IPS-20b (cell line): Measurements from ENCODE around the gene EEF2.

Source experiments
- H3K27ac ChIP-seq: one replicate; pipeline ENCODE4 v1.5.1; 2013; ENCODE audit warnings: low read length
- H3K27me3 ChIP-seq: 2 replicates; pipeline ENCODE4 v1.6.1; 2013; ENCODE audit warnings: mild to moderate bottlenecking, low read length, inconsistent platforms; ENCODE audit not compliant: insufficient read depth
- H3K36me3 ChIP-seq: 2 replicates; pipeline ENCODE4 v1.6.1; 2013; ENCODE audit warnings: low read depth, mild to moderate bottlenecking, inconsistent platforms, low read length, moderate library complexity; ENCODE audit not compliant: insufficient read depth
- H3K4me1 ChIP-seq: 2 replicates; pipeline ENCODE4 v1.6.1; 2013; ENCODE audit warnings: mild to moderate bottlenecking, control low read depth, inconsistent platforms, low read length, moderate library complexity; ENCODE audit not compliant: insufficient read depth
- H3K4me3 ChIP-seq: 2 replicates; pipeline ENCODE4 v1.5.1; 2013; ENCODE audit warnings: mild to moderate bottlenecking, low read length, inconsistent platforms
- H3K9ac ChIP-seq: 2 replicates; pipeline ENCODE4 v1.6.1; 2013; ENCODE audit warnings: low read depth, mild to moderate bottlenecking, inconsistent platforms, low read length, moderate library complexity
- H3K9me3 ChIP-seq: 2 replicates; pipeline ENCODE4 v1.6.1; 2013; ENCODE audit warnings: mild to moderate bottlenecking, low read depth, low read length, inconsistent platforms; ENCODE audit not compliant: insufficient read depth

EEF2 gene

GRCh38 chr19:3984908-3985642 is at the start of gene EEF2:
Gene EEF2 (minus strand): TSS chr19:3985463. CDS start chr19:3985380, 83 bp downstream.
- peaks cover 49% of the 10 kb centered on the region for H3K36me3 ChIP-seq
- H3K27me3 ChIP-seq: peaks cover 4% of the 10 kb centered on the region; the same call in 1 of the 2 replicates
- H3K4me1 ChIP-seq: peaks cover 20% of the 10 kb centered on the region

GRCh38 chr19:4034048-4035017 is 49.1 kb upstream of the EEF2 start:
- no peaks in the 10 kb centered on the region for H3K27me3 ChIP-seq
- peaks cover 36% of the 10 kb centered on the region for H3K36me3 ChIP-seq
- H3K27ac ChIP-seq: no peak overlapping the region
- no peaks in the 10 kb centered on the region for H3K4me1 ChIP-seq
- no peak overlapping the region for H3K4me3 ChIP-seq
- H3K9ac ChIP-seq: no peak overlapping the region
- H3K9me3 ChIP-seq: peaks cover 6% of the 10 kb centered on the region

More at GRCh38 chr19:3984908-3985642, at the start of gene EEF2:
- Histone ChIP-seq H3K9me3 (no peaks in the 10 kb centered on the region), H3K27ac (peak within 1 kb of the TSS; percentile 82), H3K9ac (peak within 1 kb of the TSS; percentile 96), H3K4me3 (peak within 1 kb of the TSS; percentile 87)

GRCh38 chr19:4033028-4033956 is 48.0 kb upstream of the EEF2 start:
- Histone ChIP-seq H3K4me1 (no peaks in the 10 kb centered on the region), H3K9ac (no peak overlapping the region), H3K36me3 (peaks cover 41% of the 10 kb centered on the region), H3K27me3 (no peaks in the 10 kb centered on the region), H3K4me3 (no peak overlapping the region), H3K27ac (no peak overlapping the region), H3K9me3 (peaks cover 6% of the 10 kb centered on the region)

- H3K9me3 ChIP-seq: peaks cover 6% of the 10 kb centered on the region
- no peak overlapping the region for H3K27ac ChIP-seq
- H3K4me1 ChIP-seq: no peaks in the 10 kb centered on the region
- H3K9ac ChIP-seq: no peak overlapping the region
- H3K27me3 ChIP-seq: no peaks in the 10 kb centered on the region
- H3K36me3 ChIP-seq: peaks cover 41% of the 10 kb centered on the region
- H3K4me3 ChIP-seq: no peak overlapping the region
Measured at GRCh38 chr19:4032436-4032835, 47.2 kb upstream of the EEF2 start.

GRCh38 chr19:4031420-4031819 is 46.2 kb upstream of the EEF2 start:
- Histone ChIP-seq H3K27me3 (no peaks in the 10 kb centered on the region), H3K9ac (no peak overlapping the region), H3K36me3 (peaks cover 39% of the 10 kb centered on the region), H3K4me1 (no peaks in the 10 kb centered on the region), H3K4me3 (no peak overlapping the region), H3K9me3 (peaks cover 6% of the 10 kb centered on the region), H3K27ac (no peak overlapping the region)

GRCh38 chr19:4030981-4031380 is 45.7 kb upstream of the EEF2 start:
- H3K27me3 ChIP-seq: no peaks in the 10 kb centered on the region
- peaks cover 37% of the 10 kb centered on the region for H3K36me3 ChIP-seq
- no peaks in the 10 kb centered on the region for H3K4me1 ChIP-seq
- no peak overlapping the region for H3K9ac ChIP-seq
- H3K27ac ChIP-seq: no peak overlapping the region
- no peak overlapping the region for H3K4me3 ChIP-seq
- peaks cover 4% of the 10 kb centered on the region for H3K9me3 ChIP-seq

- no peak overlapping the region for H3K4me3 ChIP-seq
- no peaks in the 10 kb centered on the region for H3K27me3 ChIP-seq
- H3K36me3 ChIP-seq: peaks cover 34% of the 10 kb centered on the region
- H3K4me1 ChIP-seq: no peaks in the 10 kb centered on the region
- no peak overlapping the region for H3K9ac ChIP-seq
- H3K9me3 ChIP-seq: no peaks in the 10 kb centered on the region
- no peak overlapping the region for H3K27ac ChIP-seq
Measured at GRCh38 chr19:4030552-4030951, 45.3 kb upstream of the EEF2 start.

- H3K27ac ChIP-seq: no peak overlapping the region
- no peaks in the 10 kb centered on the region for H3K9me3 ChIP-seq
- H3K9ac ChIP-seq: no peak overlapping the region
- H3K4me3 ChIP-seq: no peak overlapping the region
- H3K36me3 ChIP-seq: peaks cover 45% of the 10 kb centered on the region
- no peaks in the 10 kb centered on the region for H3K4me1 ChIP-seq
- H3K27me3 ChIP-seq: no peaks in the 10 kb centered on the region
Measured at GRCh38 chr19:4029247-4029614, 44.0 kb upstream of the EEF2 start.

GRCh38 chr19:4028334-4029246 is 43.3 kb upstream of the EEF2 start:
- H3K27ac ChIP-seq: no peak overlapping the region
- H3K4me1 ChIP-seq: no peaks in the 10 kb centered on the region
- H3K36me3 ChIP-seq: peaks cover 41% of the 10 kb centered on the region
- no peak overlapping the region for H3K9ac ChIP-seq
- no peak overlapping the region for H3K4me3 ChIP-seq
- H3K9me3 ChIP-seq: no peaks in the 10 kb centered on the region
- no peaks in the 10 kb centered on the region for H3K27me3 ChIP-seq

GRCh38 chr19:4027146-4027545 is 41.9 kb upstream of the EEF2 start:
- Histone ChIP-seq H3K27me3 (no peaks in the 10 kb centered on the region), H3K27ac (no peak overlapping the region), H3K9me3 (no peaks in the 10 kb centered on the region), H3K4me3 (no peak overlapping the region), H3K4me1 (no peaks in the 10 kb centered on the region), H3K9ac (no peak overlapping the region), H3K36me3 (peaks cover 27% of the 10 kb centered on the region)
